Measurements from ENCODE around the gene HOXD8.

Gene HOXD8

DNA sequence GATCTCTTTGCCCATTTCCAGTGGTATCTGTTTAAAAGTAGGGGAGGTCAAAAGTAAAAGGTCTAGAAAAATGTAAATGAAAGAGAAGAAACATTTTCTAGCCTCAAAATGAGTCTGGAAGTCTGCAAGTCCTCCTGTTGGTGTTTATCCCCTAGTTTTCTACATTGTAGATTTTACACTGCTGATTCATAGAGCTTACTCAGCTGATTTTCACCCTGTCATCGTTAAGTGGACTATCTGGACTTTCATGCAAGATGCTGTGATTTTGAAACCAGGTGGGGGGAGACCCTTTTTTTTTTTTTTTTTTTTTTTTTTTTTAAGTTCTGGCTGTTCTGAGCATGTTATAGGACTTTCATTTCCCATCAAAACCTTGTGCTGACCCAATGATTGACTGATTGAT is 37.9 kb downstream of the HOXD8 start:
- in situ Hi-C loops (cut with HindIII; ENCODE audit: low sequenced_read_pairs), result no loop called here

DNA sequence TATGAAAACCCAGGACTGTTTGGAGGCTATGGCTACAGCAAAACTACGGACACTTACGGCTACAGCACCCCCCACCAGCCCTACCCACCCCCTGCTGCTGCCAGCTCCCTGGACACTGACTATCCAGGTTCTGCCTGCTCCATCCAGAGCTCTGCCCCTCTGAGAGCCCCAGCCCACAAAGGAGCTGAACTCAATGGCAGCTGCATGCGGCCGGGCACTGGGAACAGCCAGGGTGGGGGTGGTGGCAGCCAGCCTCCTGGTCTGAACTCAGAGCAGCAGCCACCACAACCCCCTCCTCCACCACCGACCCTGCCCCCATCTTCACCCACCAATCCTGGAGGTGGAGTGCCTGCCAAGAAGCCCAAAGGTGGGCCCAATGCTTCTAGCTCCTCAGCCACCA is 39.7 kb downstream of the HOXD8 start:
- in situ Hi-C loops (cut with HindIII; ENCODE audit: low sequenced_read_pairs), result no loop called here

DNA sequence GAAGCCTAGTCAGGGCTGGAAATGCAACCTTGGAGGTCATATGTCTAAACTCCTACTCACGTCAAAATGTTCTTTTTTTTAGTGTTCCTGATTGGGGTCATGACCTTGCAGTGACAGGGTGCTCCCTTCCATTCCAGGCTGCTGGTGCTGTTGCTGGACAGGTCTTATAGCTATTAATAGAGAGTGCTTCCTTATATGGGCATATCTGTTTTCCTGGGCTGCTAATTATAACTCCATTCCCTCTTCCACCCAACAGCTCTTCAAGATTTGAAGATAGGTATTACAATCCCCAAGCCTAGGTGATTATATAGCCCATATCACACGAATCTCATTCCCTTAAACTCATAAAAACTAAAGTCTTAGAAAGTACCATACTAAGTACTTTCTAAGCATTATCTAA is 40.2 kb downstream of the HOXD8 start:
- in situ Hi-C loops (cut with HindIII; ENCODE audit: low sequenced_read_pairs), result no loop called here

DNA sequence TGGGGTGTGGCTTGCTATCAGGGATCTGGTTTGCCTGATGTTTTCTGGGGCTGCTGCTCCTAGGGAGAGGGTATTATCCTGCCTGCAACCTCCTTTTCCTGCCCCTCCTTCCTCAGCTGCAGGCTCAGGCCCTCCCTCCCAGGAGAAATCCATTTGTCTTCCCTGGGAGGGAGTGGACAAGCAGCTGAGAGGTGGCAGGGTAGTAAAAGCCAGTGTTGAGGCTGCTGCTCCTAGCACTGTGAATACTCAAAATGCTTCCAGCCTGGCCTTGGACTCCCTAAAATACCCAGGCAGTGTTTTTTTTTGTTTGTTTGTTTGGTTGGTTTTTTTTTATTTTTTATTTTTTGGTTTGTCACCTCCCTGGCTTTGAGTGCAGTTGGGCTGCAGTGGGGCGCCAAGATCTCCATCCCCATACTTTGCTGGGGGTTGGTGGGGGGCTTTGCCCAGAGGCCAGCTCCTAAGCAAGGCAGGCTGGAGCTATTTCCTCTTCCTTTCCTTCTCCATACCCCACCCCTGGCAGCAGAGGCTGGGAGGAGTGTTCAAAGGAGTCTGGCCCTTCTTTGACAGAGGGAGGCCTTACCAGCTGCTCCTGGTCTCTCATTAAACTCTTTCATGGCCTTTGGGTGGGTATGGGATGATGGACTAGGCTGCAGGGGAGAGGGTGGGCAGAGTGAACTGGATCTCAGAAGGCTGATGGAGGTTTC is 41.2 kb downstream of the HOXD8 start:
- in situ Hi-C loops (cut with HindIII; ENCODE audit: low sequenced_read_pairs), result no loop called here

DNA sequence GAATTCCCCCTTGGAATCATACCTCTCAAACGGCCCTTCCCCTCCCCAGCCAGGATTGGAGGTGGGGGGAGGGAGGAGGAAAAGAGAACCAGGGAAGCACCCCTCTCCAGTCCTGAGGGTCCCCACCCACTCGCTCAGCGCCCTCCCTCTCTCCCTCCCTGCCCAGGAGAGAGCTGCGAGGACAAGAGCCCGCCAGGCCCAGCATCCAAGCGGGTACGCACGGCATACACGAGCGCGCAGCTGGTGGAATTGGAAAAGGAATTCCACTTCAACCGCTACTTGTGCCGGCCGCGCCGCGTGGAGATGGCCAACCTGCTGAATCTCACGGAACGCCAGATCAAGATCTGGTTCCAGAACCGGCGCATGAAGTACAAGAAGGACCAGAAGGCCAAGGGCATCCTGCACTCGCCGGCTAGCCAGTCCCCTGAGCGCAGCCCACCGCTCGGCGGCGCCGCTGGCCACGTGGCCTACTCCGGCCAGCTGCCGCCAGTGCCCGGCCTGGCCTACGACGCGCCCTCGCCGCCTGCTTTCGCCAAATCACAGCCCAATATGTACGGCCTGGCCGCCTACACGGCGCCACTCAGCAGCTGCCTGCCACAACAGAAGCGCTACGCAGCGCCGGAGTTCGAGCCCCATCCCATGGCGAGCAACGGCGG is 42.0 kb downstream of the HOXD8 start:
- in situ Hi-C loops (cut with HindIII; ENCODE audit: low sequenced_read_pairs), result no loop called here

DNA sequence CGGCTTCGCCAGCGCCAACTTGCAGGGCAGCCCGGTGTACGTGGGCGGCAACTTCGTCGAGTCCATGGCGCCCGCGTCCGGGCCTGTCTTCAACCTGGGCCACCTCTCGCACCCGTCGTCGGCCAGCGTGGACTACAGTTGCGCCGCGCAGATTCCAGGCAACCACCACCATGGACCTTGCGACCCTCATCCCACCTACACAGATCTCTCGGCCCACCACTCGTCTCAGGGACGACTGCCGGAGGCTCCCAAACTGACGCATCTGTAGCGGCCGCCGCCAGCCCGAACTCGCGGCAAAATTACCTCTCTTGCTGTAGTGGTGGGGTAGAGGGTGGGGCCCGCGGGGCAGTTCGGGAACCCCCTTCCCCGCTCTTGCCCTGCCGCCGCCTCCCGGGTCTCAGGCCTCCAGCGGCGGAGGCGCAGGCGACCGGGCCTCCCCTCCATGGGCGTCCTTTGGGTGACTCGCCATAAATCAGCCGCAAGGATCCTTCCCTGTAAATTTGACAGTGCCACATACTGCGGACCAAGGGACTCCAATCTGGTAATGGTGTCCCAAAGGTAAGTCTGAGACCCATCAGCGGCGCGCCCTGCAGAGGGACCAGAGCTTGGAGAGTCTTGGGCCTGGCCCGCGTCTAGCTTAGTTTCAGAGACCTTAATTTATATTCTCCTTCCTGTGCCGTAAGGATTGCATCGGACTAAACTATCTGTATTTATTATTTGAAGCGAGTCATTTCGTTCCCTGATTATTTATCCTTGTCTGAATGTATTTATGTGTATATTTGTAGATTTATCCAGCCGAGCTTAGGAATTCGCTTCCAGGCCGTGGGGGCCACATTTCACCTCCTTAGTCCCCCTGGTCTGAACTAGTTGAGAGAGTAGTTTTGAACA is 42.7 kb downstream of the HOXD8 start:
- in situ Hi-C loops (cut with HindIII; ENCODE audit: low sequenced_read_pairs), result no loop called here

DNA sequence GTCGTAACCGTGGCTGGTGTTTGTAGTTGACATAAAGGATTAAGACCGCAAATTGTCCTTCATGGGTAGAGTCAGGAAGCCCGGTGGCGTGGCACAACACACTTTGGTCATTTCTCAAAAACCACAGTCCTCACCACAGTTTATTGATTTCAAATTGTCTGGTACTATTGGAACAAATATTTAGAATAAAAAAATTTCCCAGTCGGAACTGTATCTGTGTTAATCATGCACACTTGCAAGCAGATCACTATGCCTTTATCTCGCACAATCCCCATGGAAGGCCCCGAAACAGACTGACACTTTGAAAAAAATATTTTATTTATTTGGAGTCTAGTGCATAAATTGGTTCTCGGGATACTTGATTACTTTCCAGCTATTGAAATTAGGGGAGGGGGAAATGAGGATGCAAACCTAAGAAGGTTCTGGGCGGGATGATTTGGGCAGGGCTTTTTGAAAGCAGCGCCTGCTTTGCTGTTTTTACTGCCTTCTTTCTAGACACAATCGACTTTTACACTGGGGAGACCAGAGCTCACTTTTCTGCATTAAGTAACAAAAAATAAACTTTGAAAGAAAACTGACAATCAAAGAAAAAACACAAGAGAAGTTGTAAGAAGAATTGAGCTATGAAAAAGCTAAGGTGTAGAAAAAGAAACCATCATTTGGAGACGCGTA is 43.5 kb downstream of the HOXD8 start:
- in situ Hi-C loops (cut with HindIII; ENCODE audit: low sequenced_read_pairs), result no loop called here

DNA sequence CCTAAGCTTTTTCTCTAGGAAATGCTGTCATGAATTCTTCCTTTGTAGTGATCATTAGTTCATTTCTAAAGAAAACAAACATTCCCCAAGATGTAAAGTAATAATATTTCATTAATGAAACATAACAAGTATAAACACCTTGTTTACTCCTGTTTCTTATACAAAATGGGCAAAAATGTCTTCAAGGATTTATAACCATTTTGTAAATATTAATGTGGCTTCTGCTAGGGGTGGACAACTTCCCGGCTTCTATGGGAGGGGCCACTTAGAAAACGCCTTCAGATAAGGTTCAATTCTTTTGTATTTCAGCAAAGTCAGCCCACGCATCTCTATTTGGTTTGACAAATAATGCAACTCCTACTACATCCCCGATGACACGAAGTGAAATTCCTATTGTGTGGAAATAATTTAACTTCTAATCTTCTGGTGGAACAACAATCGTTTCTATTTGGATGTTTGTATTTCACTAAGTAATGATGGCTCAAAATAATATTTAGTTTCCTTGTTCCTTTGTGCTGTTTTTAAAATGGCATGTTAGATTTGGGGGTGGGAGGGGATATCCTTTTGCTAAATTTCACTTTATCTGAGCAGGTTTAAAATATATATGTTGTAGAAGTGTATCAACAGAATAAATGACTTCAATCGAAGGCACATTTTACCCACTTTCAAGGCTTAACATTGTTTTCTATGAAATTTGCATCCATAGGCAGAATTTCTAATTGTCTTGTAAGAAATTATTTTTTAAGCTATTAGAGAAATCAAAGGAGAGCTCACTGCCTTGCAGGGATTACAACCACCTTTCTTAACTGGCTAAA is 44.3 kb downstream of the HOXD8 start:
- in situ Hi-C loops (cut with HindIII; ENCODE audit: low sequenced_read_pairs), result no loop called here

DNA sequence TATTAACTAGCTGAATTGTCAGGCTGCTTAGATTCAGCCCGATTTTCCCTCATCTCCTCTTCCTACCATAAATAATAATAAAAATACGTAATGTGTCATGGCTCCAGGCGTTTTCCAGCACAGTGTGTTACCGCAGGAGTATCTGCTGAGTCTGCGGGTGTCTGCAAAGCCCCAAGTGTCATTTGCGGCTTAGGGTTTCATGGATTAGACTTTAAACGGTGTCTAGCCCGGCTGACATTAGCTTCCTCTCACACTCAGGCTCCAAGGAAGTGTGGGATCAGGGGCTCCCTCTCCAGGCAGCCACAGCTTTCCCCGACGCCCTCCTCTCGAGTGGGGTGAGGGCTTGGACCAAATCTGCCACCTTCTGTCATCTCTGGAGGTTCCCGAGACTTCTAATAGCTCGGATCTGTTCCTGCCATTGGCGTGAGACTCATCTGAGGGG is 44.9 kb downstream of the HOXD8 start:
- in situ Hi-C loops (cut with HindIII; ENCODE audit: low sequenced_read_pairs), result no loop called here

DNA sequence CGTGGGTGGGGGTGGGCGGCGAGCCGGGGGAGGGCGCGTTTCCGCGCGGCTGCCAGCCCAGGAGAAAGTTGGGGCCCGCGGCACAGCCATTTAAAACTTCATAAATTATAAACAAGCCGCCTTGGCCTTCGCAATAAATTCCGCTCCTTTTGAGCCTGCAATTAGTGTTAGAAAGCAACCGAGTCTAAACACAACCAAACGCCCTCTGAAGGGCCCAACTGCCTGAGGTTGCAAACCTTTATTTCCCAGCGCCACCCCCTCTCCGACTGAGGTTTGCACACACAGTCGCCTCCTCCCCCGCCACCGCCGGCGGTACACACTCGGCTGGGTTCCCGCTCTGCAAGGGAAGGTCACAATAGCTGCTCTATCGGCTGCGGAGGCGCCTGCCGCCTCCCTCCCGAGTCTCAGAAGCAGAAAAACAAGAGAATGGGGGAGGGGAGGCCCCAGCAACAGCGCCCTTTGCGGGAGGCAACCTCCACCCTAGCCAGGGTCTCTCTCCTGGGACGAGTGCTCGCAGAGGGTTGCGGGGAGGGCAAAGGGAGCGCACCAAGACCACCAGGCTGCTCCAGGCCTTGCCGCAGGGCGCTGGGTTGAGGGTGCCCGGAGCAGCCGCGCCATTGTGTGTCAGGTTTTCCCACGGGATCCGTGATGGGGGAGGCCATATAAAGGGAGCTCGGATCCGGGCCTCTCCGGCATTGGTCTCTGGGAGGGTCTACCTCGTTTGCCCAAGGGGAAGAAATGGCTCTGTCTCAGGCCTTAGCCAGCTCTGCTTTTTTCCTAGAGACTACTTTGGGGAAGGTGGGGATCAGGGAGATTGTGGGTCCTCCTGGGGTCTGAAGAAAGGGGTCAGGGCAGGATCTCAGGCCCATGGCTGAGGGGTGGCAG is 45.6 kb downstream of the HOXD8 start:
- in situ Hi-C loops (cut with HindIII; ENCODE audit: low sequenced_read_pairs), result no loop called here

DNA sequence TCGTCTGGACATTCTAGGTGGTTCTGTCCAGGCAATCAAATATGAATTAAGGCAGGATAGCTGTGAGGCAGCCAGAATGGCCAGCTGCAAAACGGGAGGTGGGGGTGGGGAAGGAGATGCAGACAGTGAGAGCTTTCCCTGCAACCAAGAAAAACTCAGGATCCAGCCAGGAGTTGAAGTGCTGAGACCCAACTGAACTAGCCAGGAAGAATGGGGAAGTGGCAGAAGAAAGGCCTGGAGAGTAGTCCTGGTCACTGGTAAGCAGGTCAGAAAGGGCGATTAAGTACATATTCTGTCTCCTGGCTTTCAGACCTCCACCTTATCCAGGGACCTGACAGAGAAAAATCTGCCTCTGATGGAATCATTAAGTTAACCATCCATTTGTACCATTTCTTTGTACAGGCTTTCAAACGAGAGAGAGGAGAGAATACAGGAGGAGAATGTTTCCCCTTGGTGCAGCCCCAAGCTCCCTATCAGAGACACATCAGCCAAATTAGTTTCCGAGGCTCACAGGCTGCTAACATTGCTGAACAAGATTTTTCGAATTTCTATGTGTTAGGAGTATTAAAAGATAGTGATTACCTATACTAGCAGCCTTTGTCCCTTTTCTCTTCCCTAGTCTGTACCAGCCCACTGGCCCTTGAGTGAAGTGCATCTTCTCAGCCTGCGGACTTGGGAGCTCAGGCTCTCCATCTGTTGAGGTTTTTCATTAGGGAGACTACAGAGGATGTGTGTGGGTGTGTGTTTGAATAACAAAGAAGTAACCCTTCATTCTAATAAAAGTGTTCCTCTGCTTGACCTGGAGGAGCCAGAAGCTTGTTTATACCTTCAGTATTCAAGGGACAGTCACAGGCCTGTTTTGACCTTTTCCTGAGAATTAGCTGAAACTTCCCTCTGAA is 46.5 kb downstream of the HOXD8 start:
- in situ Hi-C loops (cut with HindIII; ENCODE audit: low sequenced_read_pairs), result no loop called here

DNA sequence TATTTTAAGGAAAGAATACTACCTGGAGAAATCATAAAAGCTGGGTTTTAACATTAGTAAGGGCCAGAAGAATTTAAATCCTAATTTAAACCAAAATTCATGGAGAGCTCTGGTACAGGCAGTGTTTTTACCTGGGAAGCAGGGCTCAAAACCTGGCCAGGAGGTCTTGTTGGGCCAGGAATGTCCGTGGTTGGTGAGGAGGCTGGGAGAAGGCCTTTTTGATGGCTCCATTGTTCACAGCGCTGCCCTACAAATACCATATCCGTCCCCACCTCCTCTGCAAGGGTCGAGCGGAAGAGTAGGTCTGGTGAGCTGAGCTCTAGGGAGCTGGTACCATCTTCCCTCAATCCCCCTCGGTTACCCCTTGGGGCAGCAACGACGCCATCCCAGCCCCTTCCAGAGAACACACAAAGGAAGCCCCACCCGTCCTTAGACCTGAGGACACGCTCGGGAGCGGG is 48.1 kb downstream of the HOXD8 start:
- in situ Hi-C loops (cut with HindIII; ENCODE audit: low sequenced_read_pairs), result no loop called here

DNA sequence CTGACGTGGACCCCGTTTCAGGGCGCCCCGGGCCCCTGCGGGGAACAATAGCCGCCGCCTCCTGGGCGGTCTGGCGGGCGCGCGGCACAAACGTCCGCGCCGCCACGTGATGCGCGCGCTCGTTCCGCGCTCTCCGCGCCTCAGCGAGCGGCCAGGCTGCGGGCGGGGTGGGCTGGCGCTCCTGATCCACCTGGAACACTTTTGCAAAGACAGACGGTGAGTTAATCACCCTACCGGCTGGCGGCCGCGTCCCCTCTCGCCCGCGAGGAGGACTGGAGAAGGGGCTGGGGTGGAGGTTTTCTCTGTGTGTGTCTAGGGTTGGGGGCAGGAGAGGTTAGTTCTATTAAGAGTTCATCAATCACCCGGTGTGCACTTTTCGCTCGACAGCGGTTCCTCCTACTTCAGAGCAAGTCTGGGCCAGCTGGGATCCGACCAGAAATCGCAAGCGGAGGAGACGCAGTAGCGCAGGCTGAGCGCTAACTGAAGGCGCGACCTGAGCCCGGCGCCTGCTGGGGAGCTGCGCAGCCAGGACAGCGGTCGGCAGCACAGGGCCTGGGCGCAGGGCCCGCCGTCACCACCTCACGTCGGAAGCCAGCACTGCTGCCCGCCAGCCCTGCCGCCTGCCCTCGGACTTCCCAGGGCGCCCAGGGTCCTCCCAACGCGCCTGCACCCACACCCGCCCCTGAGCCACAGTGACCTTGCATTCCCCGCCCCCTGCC is 48.7 kb downstream of the HOXD8 start:
- in situ Hi-C loops (cut with HindIII; ENCODE audit: low sequenced_read_pairs), result no loop called here

DNA sequence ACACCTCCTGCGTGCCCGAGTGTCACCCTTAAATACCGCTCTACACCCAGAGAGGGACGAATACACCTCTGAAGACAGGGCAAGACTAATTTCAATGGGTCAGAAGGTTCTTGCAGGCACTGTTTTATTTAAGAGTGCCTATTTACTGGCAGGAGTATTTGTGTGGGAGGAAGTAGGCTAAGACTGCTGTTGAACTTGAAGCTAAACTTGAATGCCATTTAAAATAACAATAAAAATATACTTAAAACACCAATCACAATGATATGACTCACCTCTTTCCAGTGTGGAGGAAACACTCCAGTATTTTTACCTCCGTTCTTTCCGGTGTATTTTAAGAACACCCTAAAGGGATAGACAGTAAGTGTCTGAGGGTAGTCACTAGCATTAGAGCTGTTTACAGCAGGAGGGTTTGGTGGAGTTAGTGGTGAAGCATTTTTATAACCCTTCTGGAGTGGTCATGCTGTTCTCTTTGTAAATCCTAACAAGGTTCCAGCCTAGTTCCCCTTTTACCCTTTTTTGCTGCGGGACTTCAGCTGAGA is 49.3 kb downstream of the HOXD8 start:
- in situ Hi-C loops (cut with HindIII; ENCODE audit: low sequenced_read_pairs), result no loop called here

DNA sequence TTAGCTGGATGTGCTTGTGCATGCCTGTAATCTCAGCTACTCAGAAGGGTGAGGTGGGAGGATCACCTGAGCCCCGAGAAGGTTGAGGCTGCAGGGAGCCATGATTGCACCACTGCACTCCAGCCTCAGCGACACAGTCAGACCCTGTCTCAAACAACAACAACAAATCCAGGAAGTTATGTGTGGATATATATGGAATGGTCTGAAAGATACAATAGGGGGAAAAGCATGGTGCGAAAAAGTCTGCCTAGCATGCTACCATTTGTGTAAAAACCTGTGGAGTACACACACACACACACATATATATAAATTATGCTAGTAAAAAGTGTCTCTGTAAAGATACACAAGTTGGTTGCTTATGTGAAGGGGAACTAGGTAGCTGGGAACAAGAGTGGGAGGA is 52.0 kb downstream of the HOXD8 start:
- in situ Hi-C loops (cut with HindIII; ENCODE audit: low sequenced_read_pairs), result no loop called here

All from DLD1 (cell line).